Astrocyte (in vitro differentiated cells and primary cell): ENCODE data around the gene LIPC. TPM values are rescaled to one million over a fixed set of nuclear protein-coding genes. Genes with fewer than 3 reads are reported as not detected.

ENCODE experiments used
- DNase-seq: peaks from one replicate; pipeline ENCODE4 v3.0.0-alpha.2; 2010; ENCODE audit warnings: low read depth
- FAIRE-seq: peaks from 2 replicates; lab custom pipeline; 2011; peaks lifted over from hg19 to GRCh38; lab: Jason Lieb, UNC
- H2AFZ ChIP-seq: 2 replicates; pipeline ENCODE4 v1.6.0; 2012; ENCODE audit warnings: low read depth, low read length, inconsistent platforms
- H3K27ac ChIP-seq: 2 replicates; pipeline ENCODE4 v1.5.1; 2011; ENCODE audit warnings: low read depth, low read length, inconsistent platforms
- H3K27me3 ChIP-seq: 2 replicates; pipeline ENCODE4 v1.6.0; 2011; ENCODE audit warnings: low read length, inconsistent platforms; ENCODE audit not compliant: insufficient read depth
- H3K36me3 ChIP-seq: 2 replicates; pipeline ENCODE4 v1.5.1; 2011; ENCODE audit warnings: low read length, inconsistent platforms; ENCODE audit not compliant: insufficient read depth
- H3K4me1 ChIP-seq: 2 replicates; pipeline ENCODE4 v1.5.1; 2011; ENCODE audit warnings: low read length, inconsistent platforms; ENCODE audit not compliant: insufficient read depth
- H3K4me2 ChIP-seq: 2 replicates; pipeline ENCODE4 v1.6.0; 2012; ENCODE audit warnings: low read length, inconsistent platforms
- H3K4me3 ChIP-seq: 2 replicates; pipeline ENCODE4 v1.5.1; 2011; ENCODE audit warnings: low read depth, mild to moderate bottlenecking, low read length, inconsistent platforms; ENCODE audit not compliant: insufficient read depth
- H3K79me2 ChIP-seq: 2 replicates; pipeline ENCODE4 v1.6.0; 2012; ENCODE audit warnings: mild to moderate bottlenecking, low read length, inconsistent platforms; ENCODE audit not compliant: insufficient read depth
- H3K9ac ChIP-seq: 2 replicates; pipeline ENCODE4 v1.6.0; 2012; ENCODE audit warnings: mild to moderate bottlenecking, low read length, inconsistent platforms
- H3K9me3 ChIP-seq: 2 replicates; pipeline ENCODE4 v1.5.1; 2012; ENCODE audit warnings: low read depth, mild to moderate bottlenecking, low read length, inconsistent platforms; ENCODE audit not compliant: insufficient read depth
- H4K20me1 ChIP-seq: 2 replicates; pipeline ENCODE4 v1.6.0; 2012; ENCODE audit warnings: low read length, inconsistent platforms; ENCODE audit not compliant: insufficient read depth
- H3K27ac Mint-ChIP-seq: one replicate; pipeline ENCODE4 v1.8.0; 2021; ENCODE audit warnings: mild to moderate bottlenecking, mixed read lengths; ENCODE audit not compliant: unreplicated experiment
- H3K27me3 Mint-ChIP-seq: one replicate; pipeline ENCODE4 v1.8.0; 2021; ENCODE audit warnings: low read depth, mixed read lengths; ENCODE audit not compliant: unreplicated experiment
- H3K36me3 Mint-ChIP-seq: one replicate; pipeline ENCODE4 v1.8.0; 2021; ENCODE audit warnings: low read depth, mixed read lengths; ENCODE audit not compliant: unreplicated experiment
- H3K4me1 Mint-ChIP-seq: one replicate; pipeline ENCODE4 v1.8.0; 2021; ENCODE audit warnings: low read depth, mixed read lengths; ENCODE audit not compliant: unreplicated experiment
- H3K4me3 Mint-ChIP-seq: one replicate; pipeline ENCODE4 v1.8.0; 2021; ENCODE audit warnings: mild to moderate bottlenecking, moderate library complexity, mixed read lengths; ENCODE audit not compliant: unreplicated experiment
- H3K9me3 Mint-ChIP-seq: one replicate; pipeline ENCODE4 v1.8.0; 2021; ENCODE audit warnings: mild to moderate bottlenecking, mixed read lengths; ENCODE audit not compliant: unreplicated experiment
- EZH2 ChIP-seq: IDR thresholded peaks from 2 replicates; pipeline ENCODE4 v1.6.1; 2012; ENCODE audit warnings: mild to moderate bottlenecking, low read length, inconsistent platforms; ENCODE audit not compliant: insufficient read depth
- total RNA-seq: library from RNA; stranded (reverse); gene quantifications from 2 replicates; pipeline ENCODE4 v1.2.1, GENCODE V29; 2021
- TF ChIP-seq, protein P1 (sequence below): IDR thresholded peaks from 2 replicates; pipeline ENCODE4 v1.5.1; 2011; ENCODE audit warnings: low read depth, mild to moderate bottlenecking, inconsistent platforms, low read length, moderate library complexity; ENCODE audit not compliant: insufficient read depth

LIPC gene
- total RNA-seq, 1 donor from 2014 or later, result not detected

GRCh38 chr15:58532126-58532525, 100.3 kb downstream of the LIPC start:
- no peak for DNase-seq
- H4K20me1 ChIP-seq, result no peaks in the 10 kb centered on the region
- H3K4me2 ChIP-seq, result no peak overlapping the region
- no peak overlapping the region for H3K9ac ChIP-seq
- peaks cover 3% of the 10 kb centered on the region for H3K4me1 ChIP-seq
- no peak overlapping the region for H3K27ac ChIP-seq
- no peak for FAIRE-seq
- Mint-ChIP-seq H3K36me3 (no peaks in the 10 kb centered on the region), H3K27me3 (peaks cover 22% of the 10 kb centered on the region), H3K4me3 (no peak overlapping the region), H3K27ac (no peak overlapping the region), H3K9me3 (no peaks in the 10 kb centered on the region), H3K4me1 (peaks cover 7% of the 10 kb centered on the region)
- no peaks in the 10 kb centered on the region for H3K9me3 ChIP-seq
- peaks cover 13% of the 10 kb centered on the region for H3K27me3 ChIP-seq
- H3K79me2 ChIP-seq, result no peaks in the 10 kb centered on the region
- H3K36me3 ChIP-seq, result no peaks in the 10 kb centered on the region
- H2AFZ ChIP-seq, result no peak overlapping the region
- no peak overlapping the region for H3K4me3 ChIP-seq
- TF ChIP-seq, protein P1, sequence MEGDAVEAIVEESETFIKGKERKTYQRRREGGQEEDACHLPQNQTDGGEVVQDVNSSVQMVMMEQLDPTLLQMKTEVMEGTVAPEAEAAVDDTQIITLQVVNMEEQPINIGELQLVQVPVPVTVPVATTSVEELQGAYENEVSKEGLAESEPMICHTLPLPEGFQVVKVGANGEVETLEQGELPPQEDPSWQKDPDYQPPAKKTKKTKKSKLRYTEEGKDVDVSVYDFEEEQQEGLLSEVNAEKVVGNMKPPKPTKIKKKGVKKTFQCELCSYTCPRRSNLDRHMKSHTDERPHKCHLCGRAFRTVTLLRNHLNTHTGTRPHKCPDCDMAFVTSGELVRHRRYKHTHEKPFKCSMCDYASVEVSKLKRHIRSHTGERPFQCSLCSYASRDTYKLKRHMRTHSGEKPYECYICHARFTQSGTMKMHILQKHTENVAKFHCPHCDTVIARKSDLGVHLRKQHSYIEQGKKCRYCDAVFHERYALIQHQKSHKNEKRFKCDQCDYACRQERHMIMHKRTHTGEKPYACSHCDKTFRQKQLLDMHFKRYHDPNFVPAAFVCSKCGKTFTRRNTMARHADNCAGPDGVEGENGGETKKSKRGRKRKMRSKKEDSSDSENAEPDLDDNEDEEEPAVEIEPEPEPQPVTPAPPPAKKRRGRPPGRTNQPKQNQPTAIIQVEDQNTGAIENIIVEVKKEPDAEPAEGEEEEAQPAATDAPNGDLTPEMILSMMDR, result no peak
- no peak for TF ChIP-seq EZH2

GRCh38 chr15:58534556-58534955, 102.8 kb downstream of the LIPC start:
- H3K27ac ChIP-seq, result no peak overlapping the region
- H3K27me3 Mint-ChIP-seq, result peaks cover 27% of the 10 kb centered on the region
- TF ChIP-seq, protein P1, result no peak
- TF ChIP-seq EZH2, result no peak
- H3K36me3 Mint-ChIP-seq, result peaks cover 1% of the 10 kb centered on the region
- H3K9me3 Mint-ChIP-seq, result no peaks in the 10 kb centered on the region
- no peak for DNase-seq
- H2AFZ ChIP-seq, result no peak overlapping the region
- H3K27me3 ChIP-seq, result peaks cover 25% of the 10 kb centered on the region
- no peak overlapping the region for H3K4me3 Mint-ChIP-seq
- FAIRE-seq, result no peak
- no peaks in the 10 kb centered on the region for H3K4me1 Mint-ChIP-seq
- H3K36me3 ChIP-seq, result no peaks in the 10 kb centered on the region
- H3K9me3 ChIP-seq, result no peaks in the 10 kb centered on the region
- H3K4me2 ChIP-seq, result no peak overlapping the region
- no peak overlapping the region for H3K4me3 ChIP-seq
- no peaks in the 10 kb centered on the region for H3K4me1 ChIP-seq
- no peak overlapping the region for H3K27ac Mint-ChIP-seq
- no peaks in the 10 kb centered on the region for H3K79me2 ChIP-seq
- no peaks in the 10 kb centered on the region for H4K20me1 ChIP-seq
- no peak overlapping the region for H3K9ac ChIP-seq

GRCh38 chr15:58535337-58535736, 103.5 kb downstream of the LIPC start:
- H3K4me1 ChIP-seq, result no peaks in the 10 kb centered on the region
- Mint-ChIP-seq H3K36me3 (peaks cover 2% of the 10 kb centered on the region), H3K27ac (no peak overlapping the region), H3K4me1 (no peaks in the 10 kb centered on the region), H3K4me3 (no peak overlapping the region), H3K9me3 (no peaks in the 10 kb centered on the region), H3K27me3 (peaks cover 31% of the 10 kb centered on the region)
- H3K36me3 ChIP-seq, result no peaks in the 10 kb centered on the region
- H3K9me3 ChIP-seq, result no peaks in the 10 kb centered on the region
- H2AFZ ChIP-seq, result no peak overlapping the region
- H4K20me1 ChIP-seq, result no peaks in the 10 kb centered on the region
- H3K27me3 ChIP-seq, result peaks cover 28% of the 10 kb centered on the region
- DNase-seq (no peak), FAIRE-seq (no peak)
- H3K4me3 ChIP-seq, result no peak overlapping the region
- TF ChIP-seq, protein P1, result no peak
- no peak for TF ChIP-seq EZH2
- H3K9ac ChIP-seq, result no peak overlapping the region
- H3K79me2 ChIP-seq, result no peaks in the 10 kb centered on the region
- no peak overlapping the region for H3K4me2 ChIP-seq
- no peak overlapping the region for H3K27ac ChIP-seq
